ENCODE measurements around the gene TSR3.

DNA sequence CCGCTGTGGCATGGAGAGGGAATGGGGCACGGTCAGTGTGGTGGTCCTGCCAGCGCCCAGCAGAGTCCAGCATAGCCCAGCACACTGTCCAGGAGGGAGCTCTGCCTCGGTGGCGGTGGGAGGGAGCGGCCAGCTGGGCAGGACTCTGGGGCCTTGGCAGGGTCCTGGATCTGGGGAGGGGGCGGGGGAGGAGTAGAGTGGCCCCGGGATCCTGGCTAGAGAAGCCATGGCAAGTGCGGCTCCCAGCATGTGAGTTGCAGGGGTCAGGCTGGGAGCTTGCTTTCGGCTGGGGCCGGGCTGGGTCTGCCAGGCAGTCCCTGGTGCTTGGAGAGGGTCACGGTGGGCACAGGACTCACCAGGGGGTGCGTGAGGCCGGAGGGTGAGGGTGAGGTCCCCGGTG, 3.9 kb upstream of the TSR3 start:
- TF ChIP-seq, protein P1, sequence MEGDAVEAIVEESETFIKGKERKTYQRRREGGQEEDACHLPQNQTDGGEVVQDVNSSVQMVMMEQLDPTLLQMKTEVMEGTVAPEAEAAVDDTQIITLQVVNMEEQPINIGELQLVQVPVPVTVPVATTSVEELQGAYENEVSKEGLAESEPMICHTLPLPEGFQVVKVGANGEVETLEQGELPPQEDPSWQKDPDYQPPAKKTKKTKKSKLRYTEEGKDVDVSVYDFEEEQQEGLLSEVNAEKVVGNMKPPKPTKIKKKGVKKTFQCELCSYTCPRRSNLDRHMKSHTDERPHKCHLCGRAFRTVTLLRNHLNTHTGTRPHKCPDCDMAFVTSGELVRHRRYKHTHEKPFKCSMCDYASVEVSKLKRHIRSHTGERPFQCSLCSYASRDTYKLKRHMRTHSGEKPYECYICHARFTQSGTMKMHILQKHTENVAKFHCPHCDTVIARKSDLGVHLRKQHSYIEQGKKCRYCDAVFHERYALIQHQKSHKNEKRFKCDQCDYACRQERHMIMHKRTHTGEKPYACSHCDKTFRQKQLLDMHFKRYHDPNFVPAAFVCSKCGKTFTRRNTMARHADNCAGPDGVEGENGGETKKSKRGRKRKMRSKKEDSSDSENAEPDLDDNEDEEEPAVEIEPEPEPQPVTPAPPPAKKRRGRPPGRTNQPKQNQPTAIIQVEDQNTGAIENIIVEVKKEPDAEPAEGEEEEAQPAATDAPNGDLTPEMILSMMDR (IDR thresholded peaks at IDR 0.05; ENCODE audit: low read depth, low read length) = no peak
- TF ChIP-seq POLR2A (IDR thresholded peaks at IDR 0.05; ENCODE audit: extremely low read depth, insufficient read length) = no peak

Measured in NB4 (cell line).